CD4-positive, alpha-beta T cell treated with Interleukin-4 for 1 hour (primary cell): ENCODE results near the gene BICDL1.
"Not testable (repeated sequence)": the region's sequence is repeated elsewhere in the genome, so short reads cannot be mapped to it uniquely, and the experiment has no call there.

Experiments used
- DNase-seq, 2 donors: peaks; one replicate each; pipeline ENCODE4 v3.0.0-alpha.2; 2020 to 2022

Gene BICDL1

DNA sequence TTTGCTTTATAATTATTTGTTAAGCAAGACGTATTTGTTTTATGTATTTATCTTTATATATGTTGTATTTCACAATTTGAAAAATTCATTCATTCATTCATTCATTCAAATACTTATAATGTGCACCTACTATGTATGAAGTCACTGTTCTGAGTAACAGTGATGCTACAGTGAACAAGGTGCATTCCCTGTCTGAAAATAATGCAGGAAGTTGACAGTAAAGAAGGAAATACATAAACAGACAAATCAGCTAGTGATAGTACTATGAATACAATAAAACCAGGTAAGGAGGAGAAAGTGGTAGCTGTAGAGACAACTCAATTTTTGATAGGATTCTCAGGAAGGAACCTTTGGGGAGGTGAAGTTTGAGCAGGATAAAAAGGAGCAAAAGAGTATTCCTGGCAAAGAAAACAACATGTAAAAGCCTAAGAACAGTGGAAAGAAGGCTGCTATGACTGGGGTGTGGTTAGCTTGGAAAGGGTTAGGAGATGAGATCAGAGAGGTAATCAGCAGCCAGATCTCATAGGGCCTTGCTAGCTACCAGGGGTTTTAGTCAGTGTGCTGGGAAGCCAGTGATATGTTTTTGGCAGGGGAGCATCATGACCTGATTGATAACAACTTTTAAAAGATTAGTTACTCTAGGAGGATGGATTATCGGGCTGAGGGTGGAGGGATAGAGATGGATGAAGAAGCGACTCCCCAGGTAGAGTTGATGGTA, 17.4 kb downstream of the BICDL1 start:
- peak in 1 of 2 donors; percentile 58 for DNase-seq

GRCh38 chr12:120007272-120007671, 18.2 kb downstream of the BICDL1 start:
- peak; percentile 83 to 89 for DNase-seq

- DNase-seq = peak; percentile 44 to 69
Measured at GRCh38 chr12:120010661-120011230, 21.7 kb downstream of the BICDL1 start.

- DNase-seq = peak; percentile 91 to 97
Measured at GRCh38 chr12:120012067-120012621, 23.1 kb downstream of the BICDL1 start.

DNA sequence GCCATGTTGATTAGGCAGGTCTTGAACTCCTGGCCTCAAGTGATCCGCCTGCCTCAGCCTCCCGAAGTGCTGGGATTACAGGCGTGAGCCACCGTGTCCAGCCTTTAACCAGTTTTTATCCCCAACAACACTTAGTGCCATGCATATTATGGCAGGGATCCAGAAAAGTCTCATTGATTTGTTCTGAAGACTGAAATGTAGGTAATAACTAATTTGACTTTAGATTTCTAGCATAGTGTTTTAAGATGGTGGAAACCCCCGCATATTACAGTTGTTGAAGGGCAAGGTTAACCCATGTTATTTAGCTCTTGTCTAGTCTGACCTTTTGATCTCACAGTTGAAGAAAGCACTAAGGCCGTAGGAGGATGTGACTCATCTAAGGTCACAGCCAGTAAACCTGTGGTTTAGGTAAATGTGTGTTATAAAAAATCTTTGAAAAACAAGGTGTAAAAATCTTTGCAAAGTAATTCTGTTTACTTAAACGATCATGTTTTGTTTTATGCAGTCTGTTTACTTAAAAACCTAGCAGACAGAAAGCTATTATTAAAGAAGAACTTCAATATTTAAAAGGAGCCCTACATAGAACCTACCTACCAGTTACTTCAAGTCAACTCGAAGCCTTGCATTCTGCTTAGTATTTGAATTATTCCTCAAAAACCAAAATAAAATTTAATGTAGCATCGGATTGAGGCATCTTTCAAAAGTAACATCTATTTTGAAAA, 24.8 kb downstream of the BICDL1 start:
- peak; percentile 76 to 94 for DNase-seq

GRCh38 chr12:120014381-120014735, 25.3 kb downstream of the BICDL1 start:
- not testable (repeated sequence) for DNase-seq

DNA sequence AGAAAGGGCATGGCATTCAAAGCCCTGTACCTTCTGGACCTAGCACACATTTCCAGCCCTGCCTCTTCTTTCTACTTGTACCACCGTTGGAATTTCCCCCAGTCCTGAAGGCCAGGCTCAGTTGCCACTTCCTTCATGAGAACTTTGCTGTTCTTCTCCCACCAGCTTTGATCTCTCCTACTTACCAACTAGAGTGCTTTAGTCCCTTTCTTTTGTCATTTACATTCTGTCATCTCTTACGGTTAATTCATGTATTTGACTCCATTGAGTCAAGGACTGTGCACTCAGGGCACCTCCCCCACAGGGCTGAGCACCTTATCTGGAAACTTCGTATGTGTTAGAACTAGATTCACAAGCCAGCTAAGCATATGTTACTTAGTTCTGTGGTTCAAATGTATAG, 26.3 kb downstream of the BICDL1 start:
- peak; percentile 78 to 90 for DNase-seq

DNA sequence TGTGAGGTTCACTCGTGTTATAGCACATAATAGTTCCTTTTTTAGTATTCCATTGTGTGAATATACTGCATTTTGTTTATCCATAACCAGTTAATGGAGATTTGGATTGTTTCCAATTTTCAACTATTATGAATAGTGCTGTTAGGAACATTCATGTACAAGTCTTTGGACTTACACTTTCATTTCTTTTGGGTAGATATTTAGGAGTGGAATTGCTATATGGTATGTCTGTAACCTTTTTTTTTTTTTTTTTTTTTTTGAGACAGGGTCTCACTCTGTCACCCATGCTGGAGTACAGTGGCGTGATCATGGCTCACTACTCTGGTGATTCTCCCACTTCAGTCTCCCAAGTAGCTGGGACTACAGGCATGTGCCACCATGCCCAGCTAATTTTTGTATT, 27.2 kb downstream of the BICDL1 start:
- not testable (repeated sequence) for DNase-seq

DNA sequence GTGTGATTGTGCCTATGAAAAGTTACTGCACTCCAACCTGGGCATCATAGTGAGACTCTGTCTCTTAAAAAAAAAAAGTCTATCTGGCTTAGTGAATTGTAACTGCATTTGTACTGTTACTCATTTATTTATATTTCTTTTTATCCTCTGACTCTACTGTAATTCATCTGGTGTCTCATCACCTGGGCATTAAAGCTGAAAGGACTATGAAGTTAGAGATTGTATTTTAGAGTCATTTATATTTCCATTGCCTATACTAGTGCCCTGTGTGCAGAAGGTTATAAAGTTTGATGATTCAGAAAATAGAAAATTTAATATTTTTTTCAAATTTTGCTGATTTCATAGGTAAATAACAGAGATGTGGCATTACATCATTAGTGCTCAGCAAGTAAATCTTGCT, 30.2 kb downstream of the BICDL1 start:
- no peak for DNase-seq

- no peak for DNase-seq
Measured at GRCh38 chr12:120019938-120020337, 30.9 kb downstream of the BICDL1 start.

- no peak for DNase-seq
Measured at GRCh38 chr12:120024193-120024592, 35.2 kb downstream of the BICDL1 start.

GRCh38 chr12:120025640-120026039, 36.6 kb downstream of the BICDL1 start:
- DNase-seq = no peak

DNA sequence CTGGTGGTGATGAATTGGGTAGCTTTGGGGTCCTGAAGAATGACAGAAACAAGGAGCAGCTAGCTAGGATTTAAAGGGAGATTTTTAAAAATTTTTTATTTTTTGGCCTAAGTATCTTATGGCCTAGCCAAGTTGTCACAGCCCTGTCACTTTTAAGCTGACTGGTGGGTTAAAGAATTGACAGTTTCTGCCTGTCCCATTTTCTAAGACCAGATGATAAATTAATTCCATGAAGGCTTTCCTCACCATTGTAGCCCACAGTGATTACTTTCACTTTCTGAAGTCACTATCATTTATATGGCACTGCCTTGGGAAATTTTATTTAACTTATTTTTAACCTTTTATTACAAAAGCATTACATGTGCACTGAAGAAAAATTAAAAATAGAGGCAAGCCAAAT, 43.2 kb downstream of the BICDL1 start:
- no peak for DNase-seq

- DNase-seq = no peak
Measured at GRCh38 chr12:120037851-120038250, 48.8 kb downstream of the BICDL1 start.

- DNase-seq = no peak
Measured at GRCh38 chr12:120039711-120040110, 50.7 kb downstream of the BICDL1 start.

DNA sequence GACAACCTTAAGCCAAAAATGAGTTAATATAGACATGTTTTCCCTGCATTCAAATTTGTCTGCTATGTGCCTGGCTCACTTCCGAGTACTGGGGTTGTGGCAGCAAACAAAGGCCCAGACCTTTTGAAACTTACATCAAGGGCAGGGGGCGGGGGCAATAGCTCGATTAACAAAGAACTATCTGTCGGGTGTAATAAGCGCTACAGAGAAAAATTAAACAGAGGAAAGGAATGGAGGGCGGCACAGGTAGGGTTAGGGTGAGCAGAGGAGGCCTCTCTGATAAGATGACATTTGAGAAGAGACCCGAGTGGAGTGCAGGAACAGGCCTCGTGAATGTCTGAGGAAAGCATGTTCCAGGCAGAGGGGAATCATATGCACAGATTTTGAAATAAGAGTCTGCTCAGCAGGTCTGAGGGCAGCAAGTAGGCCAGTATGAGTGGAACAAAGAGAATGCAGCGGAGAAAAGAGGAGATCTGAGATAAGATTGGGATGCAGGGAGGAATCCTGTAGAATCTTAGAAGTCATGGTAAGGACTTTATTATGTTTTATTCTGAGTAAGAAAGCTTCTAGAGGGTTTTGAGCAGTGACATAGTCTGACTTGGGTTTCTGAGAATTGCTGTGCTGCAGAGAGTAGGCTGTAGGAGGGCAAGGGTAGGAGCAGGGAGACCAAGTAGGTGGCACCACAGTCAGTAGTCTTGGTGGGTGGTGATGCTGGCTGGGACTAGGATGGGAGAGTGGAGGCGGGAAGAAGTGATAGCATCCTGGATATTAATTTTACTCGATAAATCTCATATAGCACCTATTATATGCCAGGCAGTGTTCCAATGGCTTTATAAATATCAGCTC, 52.6 kb downstream of the BICDL1 start:
- DNase-seq = peak; percentile 66 to 67

- DNase-seq = not testable (repeated sequence)
Measured at GRCh38 chr12:120045367-120045766, 56.3 kb downstream of the BICDL1 start.

- DNase-seq = no peak
Measured at GRCh38 chr12:120047072-120047471, 58.0 kb downstream of the BICDL1 start.

DNA sequence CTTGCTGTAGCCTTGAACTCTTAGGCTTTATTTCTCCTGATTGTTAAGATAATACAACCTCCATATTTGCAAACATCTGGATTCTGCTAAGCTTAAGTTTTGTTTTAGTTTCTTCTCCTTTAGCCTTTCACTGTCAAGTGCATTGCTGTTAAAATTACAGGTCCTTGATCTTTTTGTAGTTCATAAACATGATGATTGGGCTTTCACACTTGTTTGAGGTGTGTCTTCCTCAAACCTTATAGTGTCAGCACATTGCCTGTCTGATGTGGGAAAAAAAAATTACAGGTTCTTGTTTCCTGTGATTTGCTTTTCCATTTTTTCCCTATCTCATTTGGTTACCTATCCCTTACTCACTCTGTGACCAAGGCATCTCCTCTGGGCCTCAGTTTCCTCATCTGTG, 59.2 kb downstream of the BICDL1 start:
- DNase-seq = peak in 1 of 2 donors; percentile 51

DNA sequence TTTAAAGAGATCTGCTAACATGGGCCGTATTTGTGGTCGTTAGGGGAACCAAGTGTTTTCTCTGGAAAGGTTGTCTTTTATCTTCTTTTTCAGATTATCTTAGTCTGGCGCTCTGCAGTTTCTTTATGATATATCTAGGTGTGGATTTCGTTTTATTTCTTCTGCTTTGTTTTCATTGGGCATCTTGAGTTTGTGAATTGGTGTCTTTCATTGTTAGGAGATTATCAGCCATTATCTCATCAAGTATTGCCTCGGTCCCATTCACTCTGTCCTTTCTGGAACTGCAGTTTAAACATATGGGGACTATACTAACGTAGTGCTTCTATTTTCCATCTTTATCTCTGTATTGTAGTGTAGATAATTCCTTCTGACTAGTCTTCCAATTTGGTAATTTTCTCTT, 60.4 kb downstream of the BICDL1 start:
- no peak for DNase-seq

DNA sequence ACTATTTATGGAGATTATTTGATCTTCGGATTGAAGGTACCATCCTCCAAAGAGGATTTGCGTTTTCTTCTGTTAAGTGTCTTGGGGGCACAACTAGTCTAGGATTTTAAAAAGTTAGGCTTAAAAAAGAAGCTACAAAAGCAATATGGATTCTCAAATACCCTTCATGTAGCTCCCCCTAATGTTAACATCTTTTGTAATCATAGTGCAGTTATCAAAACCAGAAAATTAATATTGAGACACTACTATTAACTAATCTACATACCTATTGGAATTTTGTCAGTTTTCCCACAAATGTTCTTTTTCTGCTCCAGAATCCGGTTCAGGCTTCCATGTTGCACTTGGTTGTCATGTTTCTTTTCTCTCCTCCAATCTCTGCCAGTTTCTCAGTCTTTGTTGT, 62.5 kb downstream of the BICDL1 start:
- DNase-seq = no peak

GRCh38 chr12:120054293-120054692, 65.3 kb downstream of the BICDL1 start:
- no peak for DNase-seq
